Muscle of arm (tissue), 12 donors: ENCODE results near the gene CASP2. TPM values are rescaled to one million over a fixed set of nuclear protein-coding genes. Genes with fewer than 3 reads are reported as not detected.
A peak's percentile ranks its signal among the peaks of the same experiment; 100 is the strongest.
"Not testable (repeated sequence)": the region's sequence is repeated elsewhere in the genome, so short reads cannot be mapped to it uniquely, and the experiment has no call there.

ENCODE experiments used
- DNase-seq: peaks from one replicate; pipeline ENCODE4 v3.0.0-alpha.2; 2013
- polyA plus RNA-seq, 12 donors: library from polyadenylated mRNA; unstranded; fragments of 120-200 nt; gene quantifications; one replicate each; pipeline ENCODE4 v1.2.1, GENCODE V29; 2013; ENCODE audit not compliant: insufficient read length in 12 of 12

The CASP2 gene
- polyA plus RNA-seq, 12 donors = 19.8 to 99.7 (median 24.2) TPM

DNA sequence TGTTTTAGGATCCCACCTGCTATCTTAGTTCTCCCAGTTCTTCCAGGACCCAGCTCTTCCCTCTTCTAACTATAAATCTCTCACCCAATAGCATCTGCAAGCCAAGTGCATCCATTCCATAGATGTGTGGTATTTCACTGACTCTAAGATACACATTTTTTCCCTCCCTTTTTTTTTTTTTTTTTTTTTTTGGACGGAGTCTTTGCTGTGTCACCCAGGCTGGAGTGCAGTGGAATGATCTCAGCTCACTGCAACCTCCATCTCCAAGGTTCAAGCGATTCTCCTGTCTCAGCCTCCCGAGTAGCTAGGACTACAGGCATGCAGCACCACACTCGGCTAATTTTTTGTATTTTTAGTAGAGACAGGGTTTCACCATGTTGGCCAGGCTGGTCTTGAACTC lies 1.7 kb downstream of the CASP2 start:
- DNase-seq = not testable (repeated sequence)

DNA sequence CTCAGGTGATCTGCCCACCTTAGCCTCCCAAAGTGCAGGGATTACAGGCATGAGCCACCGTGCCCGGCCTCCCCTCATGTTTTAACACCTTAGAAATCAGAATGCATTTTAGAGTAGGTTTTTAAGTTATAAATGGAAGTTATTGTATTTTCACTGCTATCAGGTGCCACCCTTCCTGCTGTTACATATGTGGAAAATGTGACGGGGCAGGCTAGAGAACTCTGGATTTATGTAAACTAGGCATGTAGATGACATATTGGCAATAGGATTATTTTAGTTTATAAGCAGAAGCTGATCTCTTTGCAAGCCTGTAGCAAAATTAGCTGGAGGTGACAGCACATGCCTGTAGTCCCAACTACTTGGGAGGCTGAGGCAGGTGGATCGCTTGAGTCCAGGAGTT lies 2.1 kb downstream of the CASP2 start:
- no peak for DNase-seq

DNA sequence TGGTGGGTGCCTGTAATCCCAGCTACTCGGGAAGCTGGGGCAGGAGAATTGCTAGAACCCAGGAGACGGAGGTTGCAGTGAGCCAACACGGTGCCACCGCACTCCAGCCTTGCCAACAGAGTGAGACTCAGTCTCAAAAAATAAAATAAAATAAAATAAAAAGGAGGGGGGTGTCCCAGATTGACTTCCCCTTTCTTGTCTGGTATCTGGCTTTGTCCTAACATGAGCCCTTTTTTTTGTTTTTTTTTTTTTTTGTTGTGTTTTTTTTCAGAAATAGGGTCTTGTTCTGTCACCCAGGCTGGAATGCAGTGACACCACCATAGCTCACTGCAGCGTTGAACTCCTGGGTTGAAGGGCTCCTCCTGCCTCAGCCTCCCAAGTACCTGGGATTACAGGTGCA lies 4.7 kb downstream of the CASP2 start:
- no peak for DNase-seq

DNA sequence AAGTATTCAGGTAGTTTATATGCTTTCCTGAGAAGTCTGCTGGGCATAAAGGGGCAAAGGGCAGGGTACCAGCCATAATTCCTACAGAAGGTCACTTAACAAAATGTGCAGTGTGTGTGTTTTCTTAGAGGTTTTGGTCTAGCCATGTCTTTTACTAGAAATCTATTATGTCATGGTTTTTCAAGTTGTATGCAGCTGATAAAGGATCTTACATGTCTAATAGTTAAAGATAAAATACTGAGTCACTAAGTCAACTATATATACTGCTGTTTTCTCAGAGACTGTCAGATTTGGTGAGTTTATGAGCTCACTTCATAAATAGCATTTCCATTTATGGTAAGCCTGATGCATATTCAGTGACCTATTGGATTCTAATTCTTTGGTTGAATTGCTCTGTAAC lies 7.7 kb downstream of the CASP2 start:
- no peak for DNase-seq

DNA sequence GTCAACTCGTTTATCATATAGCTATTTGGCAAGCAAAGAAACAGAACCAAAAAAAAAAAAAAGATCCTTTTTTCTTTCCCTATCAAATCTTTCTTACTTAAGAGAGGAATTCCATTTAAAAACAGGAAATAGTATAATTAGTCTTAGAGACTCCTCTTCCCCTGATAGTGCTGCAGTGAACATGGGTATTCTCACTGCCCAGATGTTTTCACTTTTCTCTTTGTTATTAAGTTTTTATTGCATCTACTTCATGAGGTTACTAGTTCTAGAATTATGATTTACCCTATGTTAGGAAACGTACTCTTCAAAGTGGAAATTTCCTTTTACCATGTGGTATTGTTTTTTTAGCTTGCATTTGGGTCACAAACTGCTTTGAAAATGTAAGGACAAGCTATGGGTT lies 8.5 kb downstream of the CASP2 start:
- DNase-seq = no peak

DNA sequence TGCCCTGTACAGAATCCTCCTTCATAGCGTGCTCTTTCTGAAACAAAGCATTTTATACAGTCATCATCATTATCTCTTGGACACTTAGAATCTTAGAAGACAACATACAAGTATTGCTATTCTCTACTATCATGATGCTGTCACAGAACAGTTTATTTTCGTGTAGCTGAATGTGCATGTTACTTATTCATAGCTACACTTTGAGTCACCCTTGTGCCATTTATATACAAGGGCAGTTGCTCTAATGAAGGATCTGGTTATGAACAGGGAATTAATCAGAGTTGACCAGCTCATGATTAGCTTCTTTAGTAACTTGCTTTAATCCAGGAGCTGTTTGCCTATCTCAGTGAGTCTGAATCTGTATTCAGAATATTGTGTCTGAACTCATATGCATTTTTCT lies 11.2 kb downstream of the CASP2 start:
- DNase-seq = no peak

DNA sequence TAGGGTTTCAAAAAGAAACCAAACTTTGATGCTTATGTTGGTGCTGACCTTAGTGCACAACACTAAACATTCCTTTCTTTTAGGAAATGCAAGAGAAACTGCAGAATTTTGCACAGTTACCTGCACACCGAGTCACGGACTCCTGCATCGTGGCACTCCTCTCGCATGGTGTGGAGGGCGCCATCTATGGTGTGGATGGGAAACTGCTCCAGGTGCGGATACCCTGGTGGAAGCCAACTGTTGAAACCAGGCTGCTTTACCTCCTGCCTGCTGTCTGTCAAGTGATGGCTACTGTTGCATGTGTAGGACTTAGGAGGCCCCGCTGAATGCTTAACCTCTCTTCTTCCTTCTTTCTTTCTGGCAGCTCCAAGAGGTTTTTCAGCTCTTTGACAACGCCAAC lies 11.7 kb downstream of the CASP2 start:
- no peak for DNase-seq

DNA sequence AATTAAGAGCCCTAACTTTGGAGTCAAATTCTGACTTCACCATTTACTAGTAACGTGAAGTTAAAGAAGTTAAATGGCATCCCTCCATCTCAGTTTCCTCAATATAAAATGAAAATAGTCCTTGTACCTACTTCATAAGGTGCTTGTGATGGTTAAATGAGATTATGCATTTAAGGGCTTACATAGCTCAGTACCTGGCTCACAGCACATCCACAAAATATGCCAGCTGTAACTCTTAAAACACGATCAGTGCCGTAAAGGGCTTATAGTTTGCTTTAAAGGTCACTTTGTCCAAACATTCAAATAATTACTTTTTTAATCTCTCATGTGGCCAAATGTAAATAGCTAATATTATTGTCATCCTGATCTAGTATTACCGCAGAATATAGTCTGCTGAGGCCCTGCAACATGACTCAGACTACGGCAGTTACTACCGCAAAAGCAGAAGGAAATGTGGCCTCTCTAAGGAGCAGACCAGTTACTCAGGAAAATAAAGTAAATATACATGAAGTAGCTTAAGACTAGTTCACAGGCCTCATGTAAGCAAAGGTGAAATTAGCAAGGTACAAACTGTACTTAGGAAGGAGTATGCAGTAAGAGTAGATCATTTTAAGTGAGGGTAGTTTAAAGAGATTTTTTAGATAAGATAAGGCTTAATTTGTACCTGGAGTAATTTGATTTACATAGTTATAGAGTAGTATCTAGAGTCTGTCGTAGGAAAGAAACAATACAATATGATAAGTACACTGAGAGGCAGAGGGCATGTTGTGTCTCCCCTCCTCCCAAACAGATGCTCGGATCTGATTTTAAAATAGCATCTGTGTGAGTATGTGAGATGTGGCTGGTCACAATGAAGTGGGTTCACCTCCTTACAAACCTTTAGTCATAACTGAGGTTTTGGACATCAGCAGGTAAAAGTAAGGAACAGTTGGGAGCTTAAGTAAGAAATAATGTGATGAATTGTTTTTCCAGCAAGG lies 13.1 kb downstream of the CASP2 start:
- DNase-seq = no peak

DNA sequence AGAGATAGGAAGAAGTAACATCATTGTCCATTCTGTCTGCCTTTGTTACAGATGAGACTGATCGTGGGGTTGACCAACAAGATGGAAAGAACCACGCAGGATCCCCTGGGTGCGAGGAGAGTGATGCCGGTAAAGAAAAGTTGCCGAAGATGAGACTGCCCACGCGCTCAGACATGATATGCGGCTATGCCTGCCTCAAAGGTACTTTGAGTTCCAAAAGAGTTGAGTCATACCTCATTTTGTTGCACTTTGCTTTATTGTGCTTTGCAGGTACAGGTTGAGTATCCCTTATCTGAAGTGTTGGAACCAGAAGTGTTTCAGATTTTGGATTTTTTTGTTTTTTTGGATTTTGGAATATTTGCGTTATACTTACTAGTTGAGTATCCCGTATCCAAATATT lies 15.6 kb downstream of the CASP2 start:
- DNase-seq = no peak

DNA sequence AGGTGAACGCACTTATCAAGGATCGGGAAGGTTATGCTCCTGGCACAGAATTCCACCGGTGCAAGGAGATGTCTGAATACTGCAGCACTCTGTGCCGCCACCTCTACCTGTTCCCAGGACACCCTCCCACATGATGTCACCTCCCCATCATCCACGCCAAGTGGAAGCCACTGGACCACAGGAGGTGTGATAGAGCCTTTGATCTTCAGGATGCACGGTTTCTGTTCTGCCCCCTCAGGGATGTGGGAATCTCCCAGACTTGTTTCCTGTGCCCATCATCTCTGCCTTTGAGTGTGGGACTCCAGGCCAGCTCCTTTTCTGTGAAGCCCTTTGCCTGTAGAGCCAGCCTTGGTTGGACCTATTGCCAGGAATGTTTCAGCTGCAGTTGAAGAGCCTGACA lies 16.8 kb downstream of the CASP2 start:
- DNase-seq = no peak

DNA sequence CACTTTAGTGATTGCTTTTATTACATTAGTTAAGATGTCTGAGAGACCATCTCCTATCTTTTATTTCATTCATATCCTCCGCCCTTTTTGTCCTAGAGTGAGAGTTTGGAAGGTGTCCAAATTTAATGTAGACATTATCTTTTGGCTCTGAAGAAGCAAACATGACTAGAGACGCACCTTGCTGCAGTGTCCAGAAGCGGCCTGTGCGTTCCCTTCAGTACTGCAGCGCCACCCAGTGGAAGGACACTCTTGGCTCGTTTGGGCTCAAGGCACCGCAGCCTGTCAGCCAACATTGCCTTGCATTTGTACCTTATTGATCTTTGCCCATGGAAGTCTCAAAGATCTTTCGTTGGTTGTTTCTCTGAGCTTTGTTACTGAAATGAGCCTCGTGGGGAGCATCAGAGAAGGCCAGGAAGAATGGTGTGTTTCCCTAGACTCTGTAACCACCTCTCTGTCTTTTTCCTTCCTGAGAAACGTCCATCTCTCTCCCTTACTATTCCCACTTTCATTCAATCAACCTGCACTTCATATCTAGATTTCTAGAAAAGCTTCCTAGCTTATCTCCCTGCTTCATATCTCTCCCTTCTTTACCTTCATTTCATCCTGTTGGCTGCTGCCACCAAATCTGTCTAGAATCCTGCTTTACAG lies 17.4 kb downstream of the CASP2 start:
- no peak for DNase-seq

DNA sequence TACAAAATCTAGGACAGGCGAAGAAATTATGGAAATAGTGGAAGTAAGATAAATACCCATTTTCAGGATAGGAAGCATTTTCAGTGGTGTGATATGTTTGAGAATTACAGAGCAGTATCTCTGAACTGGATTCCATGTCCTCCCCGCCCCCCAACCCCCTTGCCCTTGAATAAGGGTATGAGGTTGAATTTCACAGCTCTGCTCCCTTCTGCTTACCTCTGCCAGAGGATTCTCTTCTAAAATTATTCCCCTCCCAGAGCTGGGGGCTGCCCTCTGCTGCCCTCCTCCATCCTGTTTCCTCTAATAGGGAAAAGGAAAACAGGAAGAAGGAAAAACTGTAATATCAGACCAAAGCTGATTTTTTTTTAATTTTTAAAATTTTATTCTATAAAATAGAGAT lies 20.5 kb downstream of the CASP2 start:
- DNase-seq = no peak

DNA sequence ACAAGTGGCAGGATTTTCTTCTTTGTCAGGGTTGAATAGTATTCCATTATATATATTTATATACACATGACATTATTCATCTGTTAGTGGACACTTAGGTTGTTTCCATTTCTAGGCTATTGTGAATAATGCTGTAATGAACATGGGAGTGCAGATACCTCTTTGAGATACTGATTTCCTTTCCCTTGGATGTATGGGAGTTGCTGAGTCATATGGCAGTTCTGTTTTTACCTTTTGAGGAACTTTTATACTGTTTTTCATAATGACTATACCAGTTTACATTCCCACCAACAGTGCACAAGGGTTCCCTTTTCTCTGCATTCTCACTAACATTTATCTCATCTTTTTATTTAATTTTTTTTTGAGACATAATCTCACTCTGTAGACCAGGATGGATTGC lies 26.0 kb downstream of the CASP2 start:
- no peak for DNase-seq

DNA sequence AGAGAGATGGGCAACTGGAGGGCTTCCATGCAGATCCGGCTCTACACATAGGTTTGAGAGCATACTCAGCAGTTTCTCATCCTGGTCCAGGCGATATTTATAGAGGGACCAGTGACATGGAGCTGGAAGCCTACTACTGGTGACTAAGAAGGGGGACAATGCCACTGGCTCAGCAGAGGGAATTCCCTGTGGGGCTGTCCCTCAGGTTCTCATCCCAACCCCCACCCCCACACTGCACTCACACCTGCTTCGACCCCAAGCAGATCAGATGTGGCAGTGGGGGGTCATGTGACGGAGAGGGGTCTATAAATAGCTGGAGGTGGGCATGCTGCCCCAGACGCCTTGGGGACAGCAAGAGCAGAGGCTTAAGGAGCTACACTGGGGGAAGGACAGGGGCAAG lies 27.6 kb downstream of the CASP2 start, which contains the start of gene CLCN1:
Gene CLCN1, plus strand, starts transcription at position 336 of the 400 bp plus-strand sequence. CDS start 102 bp downstream, outside the sequence.
- DNase-seq = no peak

DNA sequence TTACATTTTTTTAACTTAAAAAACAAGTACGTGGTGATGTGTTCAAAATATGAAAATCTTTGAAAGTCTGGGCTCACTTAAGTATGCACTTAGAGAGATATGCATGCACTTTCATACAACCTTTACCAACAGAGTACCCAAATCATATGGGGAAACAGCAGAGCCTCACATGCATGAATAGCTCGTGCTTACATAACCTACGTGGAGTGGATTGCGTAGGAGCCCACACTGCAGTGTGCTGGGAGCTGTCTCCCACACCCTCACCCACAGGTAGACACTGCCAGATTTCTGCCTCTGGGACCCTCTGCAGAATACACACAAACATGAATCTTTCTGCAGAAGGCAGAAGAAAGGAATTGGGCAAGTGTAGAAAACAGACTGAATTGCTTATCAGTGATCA lies 28.3 kb downstream of the CASP2 start:
- DNase-seq = no peak

DNA sequence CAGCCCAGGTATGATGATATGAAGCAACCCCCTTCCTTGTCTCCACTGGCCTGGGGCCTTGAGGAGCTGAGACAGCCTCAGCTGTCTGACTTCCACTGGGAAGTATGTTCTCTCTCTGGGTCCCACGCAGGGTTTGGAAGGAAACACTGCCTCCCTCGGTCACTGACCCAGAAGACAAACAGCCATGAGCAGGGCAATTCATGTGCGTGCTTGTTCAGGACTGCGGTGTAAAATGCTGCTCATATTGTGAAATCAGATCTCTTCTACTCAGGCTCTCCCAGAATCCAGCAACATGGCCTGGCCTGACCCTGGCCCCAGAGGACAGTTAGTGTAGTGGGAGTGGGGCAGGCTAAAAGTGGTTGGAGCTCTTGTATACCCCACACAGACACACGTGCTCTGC lies 30.5 kb downstream of the CASP2 start:
- DNase-seq = no peak

DNA sequence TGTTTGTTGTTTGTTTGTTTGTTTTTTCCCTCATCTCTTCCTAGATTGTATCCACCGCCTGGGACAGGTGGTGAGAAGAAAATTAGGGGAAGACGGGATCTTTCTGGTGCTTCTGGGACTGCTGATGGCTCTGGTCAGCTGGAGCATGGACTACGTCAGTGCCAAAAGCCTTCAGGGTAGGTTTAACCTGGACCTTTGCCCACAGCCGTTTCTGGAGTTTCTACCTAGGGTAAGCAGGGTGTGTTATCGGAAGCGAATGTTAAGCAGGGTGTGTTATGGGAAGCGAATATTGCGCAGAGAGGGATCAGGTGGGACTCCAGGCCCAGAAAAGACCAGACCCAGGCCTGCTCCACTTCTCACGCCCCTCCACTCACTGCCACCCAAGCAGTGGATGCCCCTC lies 32.5 kb downstream of the CASP2 start:
- DNase-seq = no peak

DNA sequence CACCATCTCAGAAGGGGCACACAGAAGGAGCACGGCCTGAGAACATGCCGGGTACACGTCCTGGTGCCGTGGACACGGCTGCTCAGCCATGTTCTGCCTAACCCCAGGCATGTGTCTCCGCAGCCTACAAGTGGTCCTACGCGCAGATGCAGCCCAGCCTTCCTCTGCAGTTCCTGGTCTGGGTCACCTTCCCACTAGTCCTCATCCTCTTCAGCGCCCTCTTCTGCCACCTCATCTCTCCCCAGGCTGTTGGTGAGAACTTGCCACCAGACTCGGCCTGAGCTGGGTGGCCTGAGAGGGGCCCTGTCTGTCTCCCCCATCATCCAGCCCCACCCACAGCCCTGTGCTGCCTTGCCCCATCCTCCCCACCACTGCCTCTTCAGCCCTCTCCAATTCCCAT lies 33.1 kb downstream of the CASP2 start:
- no peak for DNase-seq

DNA sequence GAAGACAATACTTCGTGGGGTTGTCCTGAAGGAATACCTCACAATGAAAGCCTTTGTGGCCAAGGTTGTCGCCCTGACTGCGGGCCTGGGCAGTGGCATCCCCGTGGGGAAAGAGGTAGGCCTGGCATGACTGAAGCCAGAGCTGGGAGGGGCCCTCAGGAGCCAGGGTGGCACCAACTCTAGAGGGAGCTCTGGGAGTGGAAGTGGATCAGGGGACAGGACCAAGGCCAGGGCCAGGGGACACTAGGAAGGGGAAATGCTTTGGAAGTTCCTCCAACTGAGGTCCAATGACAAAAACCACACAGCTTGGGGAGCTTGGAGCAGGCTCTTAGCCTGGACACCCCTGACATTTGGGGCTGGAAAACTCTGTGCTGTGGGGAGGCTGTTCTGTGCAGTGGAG lies 33.6 kb downstream of the CASP2 start:
- DNase-seq = no peak

DNA sequence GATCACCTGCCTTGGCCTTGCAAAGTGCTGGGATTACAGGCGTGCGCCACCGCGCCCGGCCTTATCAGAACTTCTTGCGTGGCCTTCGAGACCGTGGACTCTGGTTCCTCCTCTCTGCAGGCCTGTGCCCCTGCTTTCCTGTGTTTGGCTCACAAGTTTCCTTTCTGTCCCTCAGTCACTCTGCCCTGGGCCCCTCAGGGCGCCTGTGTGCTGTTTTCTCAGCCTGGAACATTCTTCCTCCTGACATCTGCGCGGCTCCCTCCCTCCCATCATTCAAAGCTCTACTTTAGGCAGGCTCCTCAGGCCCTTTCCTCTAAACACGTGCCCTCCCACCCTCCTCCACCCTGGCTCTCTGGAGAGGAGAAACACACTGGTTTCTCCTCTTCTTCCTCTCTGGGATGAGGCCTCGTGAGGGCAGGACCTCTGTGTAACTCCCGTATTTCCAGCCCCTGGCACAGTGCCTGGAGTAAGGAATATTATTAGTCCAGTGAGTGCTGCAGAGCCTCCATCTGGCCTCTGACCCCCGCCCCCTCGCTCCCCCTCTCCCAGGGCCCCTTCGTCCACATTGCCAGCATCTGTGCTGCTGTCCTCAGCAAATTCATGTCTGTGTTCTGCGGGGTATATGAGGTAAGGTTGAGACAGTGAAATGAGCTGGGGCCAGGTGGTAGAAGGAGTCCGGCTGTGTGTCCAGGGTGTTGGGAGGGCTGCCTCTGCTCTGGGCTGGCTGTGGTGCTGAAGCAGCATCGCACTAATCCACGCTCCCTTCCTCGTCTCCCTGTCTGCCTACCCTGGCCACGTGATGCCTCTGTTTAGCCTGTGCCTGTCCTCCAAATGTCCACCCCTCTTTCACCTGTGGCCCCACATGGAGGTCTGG lies 34.8 kb downstream of the CASP2 start:
- DNase-seq = peak; percentile 23

DNA sequence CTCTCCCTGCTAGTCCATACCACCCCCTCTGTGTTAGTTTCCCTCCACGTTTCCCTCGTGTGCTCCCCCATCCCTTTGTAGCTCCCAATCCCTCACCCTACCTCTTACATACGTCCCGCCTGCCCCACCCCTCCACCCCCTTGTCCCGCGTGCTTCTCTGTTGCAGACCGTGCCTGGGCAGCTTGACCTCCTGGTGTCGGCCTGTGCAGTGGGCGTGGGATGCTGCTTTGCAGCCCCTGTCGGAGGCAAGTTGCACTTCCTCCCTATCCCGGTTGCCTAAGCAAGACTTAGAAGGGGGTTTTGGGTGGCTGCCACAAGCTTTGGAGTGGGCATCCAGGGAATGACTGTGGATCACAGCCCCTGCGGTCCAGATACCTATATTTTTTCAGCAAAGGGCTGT lies 35.5 kb downstream of the CASP2 start:
- DNase-seq = no peak

DNA sequence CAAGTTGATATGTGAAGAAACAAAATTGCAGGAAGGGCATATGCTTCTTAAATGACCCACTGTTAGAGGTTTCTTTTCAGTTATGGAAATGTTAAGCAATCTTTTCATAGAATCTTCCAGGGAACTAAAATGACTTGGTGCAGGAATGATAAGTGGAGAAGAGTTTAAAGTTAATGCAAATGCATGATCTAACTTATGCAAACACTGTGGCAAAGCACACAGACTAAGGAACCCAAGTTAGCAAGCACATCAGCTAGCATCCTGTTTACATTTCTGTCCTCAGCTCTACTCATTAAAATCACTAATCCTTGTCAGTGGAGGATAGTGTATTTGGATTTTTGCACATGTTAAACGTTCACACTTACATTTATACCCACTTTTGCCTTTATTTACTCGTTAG lies 37.1 kb downstream of the CASP2 start:
- DNase-seq = no peak
